Activated CD8-positive, alpha-beta memory T cell treated with anti-CD3 and anti-CD28 coated beads for 4 hours (primary cell): ENCODE results near the gene ISLR.

Source experiments
- DNase-seq, 2 donors: peaks; one replicate each; pipeline ENCODE4 v3.0.0-alpha.2; 2020; ENCODE audit warnings: low read depth in 2 of 2

ISLR gene

GRCh38 chr15:74172701-74173379, 670 bp upstream of the ISLR start:
- no peak for DNase-seq

GRCh38 chr15:74174219-74174957, 878 bp downstream of the ISLR start:
- DNase-seq, result no peak

GRCh38 chr15:74174958-74175253, 1.4 kb downstream of the ISLR start:
- DNase-seq, result no peak

GRCh38 chr15:74175271-74176191, 2.0 kb downstream of the ISLR start:
- no peak for DNase-seq

- DNase-seq, result no peak
These were observed 3.0 kb downstream of the ISLR start for GRCh38 chr15:74176262-74177214.

GRCh38 chr15:74178326-74179100, 5.0 kb downstream of the ISLR start:
- DNase-seq, result no peak

- DNase-seq, result no peak
These were observed 5.8 kb downstream of the ISLR start for GRCh38 chr15:74179101-74179841.

GRCh38 chr15:74179983-74180880, 6.7 kb downstream of the ISLR start:
- no peak for DNase-seq

GRCh38 chr15:74180881-74181602, 7.5 kb downstream of the ISLR start:
- no peak for DNase-seq

- DNase-seq, result no peak
These were observed 8.6 kb downstream of the ISLR start for GRCh38 chr15:74182131-74182530.

- DNase-seq, result no peak
These were observed 11.1 kb downstream of the ISLR start for GRCh38 chr15:74184582-74185091.

GRCh38 chr15:74185710-74186348, 12.3 kb downstream of the ISLR start:
- no peak for DNase-seq

GRCh38 chr15:74188216-74188615, 14.7 kb downstream of the ISLR start:
- no peak for DNase-seq

GRCh38 chr15:74191798-74192197, 18.3 kb downstream of the ISLR start:
- DNase-seq, result no peak

GRCh38 chr15:74192751-74193150, 19.2 kb downstream of the ISLR start:
- no peak for DNase-seq

- no peak for DNase-seq
These were observed 19.8 kb downstream of the ISLR start for GRCh38 chr15:74193299-74193718.

GRCh38 chr15:74193905-74194304, 20.4 kb downstream of the ISLR start:
- DNase-seq, result no peak
